Stimulated activated CD8-positive, alpha-beta memory T cell treated with anti-CD3 and anti-CD28 coated beads, Interleukin-12 subunit alpha, Interleukin-12 subunit beta, amount 100 ng/mL, for 1 hour (primary cell): ENCODE data around the gene PPP3R2.
"Not testable (repeated sequence)": the region's sequence is repeated elsewhere in the genome, so short reads cannot be mapped to it uniquely, and the experiment has no call there.

ENCODE experiments used
- DNase-seq: peaks from one replicate; pipeline ENCODE4 v3.0.0-alpha.2; 2020; ENCODE audit warnings: low read depth

Gene PPP3R2

GRCh38 chr9:101594796-101595195 lies at the start of gene PPP3R2:
TSS of gene PPP3R2 (minus strand) at chr9:101594969. CDS start at chr9:101594921, 48 bp downstream.
- no peak for DNase-seq

- no peak for DNase-seq
Observed at GRCh38 chr9:101639785-101640665, 45.3 kb upstream of the PPP3R2 start.

GRCh38 chr9:101639311-101639710 lies 44.5 kb upstream of the PPP3R2 start:
- no peak for DNase-seq

- DNase-seq = no peak
Observed at GRCh38 chr9:101636247-101636646, 41.5 kb upstream of the PPP3R2 start.

- no peak for DNase-seq
Observed at GRCh38 chr9:101635473-101635872, 40.7 kb upstream of the PPP3R2 start.

GRCh38 chr9:101634741-101635409 lies 40.1 kb upstream of the PPP3R2 start:
- DNase-seq = no peak

- DNase-seq = no peak
Observed at GRCh38 chr9:101632611-101633010, 37.8 kb upstream of the PPP3R2 start.

GRCh38 chr9:101631892-101632291 lies 37.1 kb upstream of the PPP3R2 start:
- DNase-seq = no peak

GRCh38 chr9:101629636-101630035 lies 34.9 kb upstream of the PPP3R2 start:
- DNase-seq = no peak

- no peak for DNase-seq
Observed at GRCh38 chr9:101628173-101628572, 33.4 kb upstream of the PPP3R2 start.

GRCh38 chr9:101626295-101626694 lies 31.5 kb upstream of the PPP3R2 start:
- no peak for DNase-seq

GRCh38 chr9:101625876-101626275 lies 31.1 kb upstream of the PPP3R2 start:
- no peak for DNase-seq

GRCh38 chr9:101620452-101620851 lies 25.7 kb upstream of the PPP3R2 start:
- DNase-seq = no peak

- DNase-seq = no peak
Observed at GRCh38 chr9:101618698-101619097, 23.9 kb upstream of the PPP3R2 start.

GRCh38 chr9:101605547-101605946 lies 10.8 kb upstream of the PPP3R2 start:
- no peak for DNase-seq

- DNase-seq = no peak
Observed at GRCh38 chr9:101604296-101604695, 9.5 kb upstream of the PPP3R2 start.

- no peak for DNase-seq
Observed at GRCh38 chr9:101601904-101602765, 7.4 kb upstream of the PPP3R2 start.

GRCh38 chr9:101593345-101593744 lies 1.4 kb downstream of the PPP3R2 start:
- no peak for DNase-seq

- DNase-seq = no peak
Observed at GRCh38 chr9:101592788-101593187, 2.0 kb downstream of the PPP3R2 start.

GRCh38 chr9:101591787-101592446 lies 2.9 kb downstream of the PPP3R2 start:
- DNase-seq = no peak

- DNase-seq = no peak
Observed at GRCh38 chr9:101590901-101591300, 3.9 kb downstream of the PPP3R2 start.

- not testable (repeated sequence) for DNase-seq
Observed at GRCh38 chr9:101590074-101590473, 4.7 kb downstream of the PPP3R2 start.
